ENCODE data around the gene LRG1. TPM values are rescaled to one million over a fixed set of nuclear protein-coding genes. Genes with fewer than 3 reads are reported as not detected.
A peak's percentile ranks its signal among the peaks of the same experiment; 100 is the strongest.

Gene LRG1
- total and polyA plus RNA-seq, 2 of the 13 experiments (the other 11 are each of a cell fraction or from before 2014, with no cell fraction given), result 12.0 to 39.3 TPM

DNA sequence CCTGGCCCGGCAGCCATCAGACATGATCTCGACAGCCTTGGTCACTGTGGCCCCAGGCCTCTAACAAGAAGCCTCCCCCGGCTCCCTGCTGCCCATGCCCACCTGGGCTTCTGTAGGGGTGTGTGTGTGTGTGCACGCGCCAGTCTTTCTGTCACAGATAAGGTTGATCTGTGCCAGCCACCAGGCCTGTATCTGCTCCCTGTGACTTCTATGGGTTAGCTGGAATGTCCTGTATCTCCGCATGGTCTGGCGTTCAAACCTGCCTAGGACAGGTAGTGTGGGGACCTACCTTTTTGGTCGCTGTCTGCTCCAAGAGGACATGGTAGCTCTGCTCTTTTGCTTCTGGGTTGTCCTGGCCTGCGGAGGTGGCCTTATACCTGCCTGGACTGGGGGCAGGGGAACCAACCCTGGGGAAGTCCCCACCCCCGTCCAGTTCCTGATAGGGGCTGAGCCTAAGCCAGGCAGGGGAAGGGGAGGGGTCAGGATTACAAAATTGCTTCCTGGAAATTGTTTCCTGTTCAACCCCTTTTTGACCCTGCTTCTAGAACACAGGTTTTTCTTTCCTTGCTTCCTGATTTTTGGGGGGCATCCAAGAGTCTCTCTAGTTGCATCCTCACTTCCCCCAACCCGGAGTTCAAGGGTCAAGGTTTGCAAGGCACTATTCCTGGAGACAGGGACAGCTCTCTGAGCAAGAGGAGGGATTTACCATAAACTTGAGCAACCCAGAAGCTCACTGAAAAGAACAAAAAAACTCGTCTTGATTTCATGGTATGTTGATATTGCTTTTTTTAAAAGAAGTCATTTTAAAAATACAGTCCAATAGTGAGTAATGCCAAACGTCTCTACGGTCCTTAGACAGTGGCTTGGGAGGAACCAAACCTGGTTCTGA lies at the start of gene LRG1 (continued):
- TF ChIP-seq ZNF747 (CRISPR knock-in tag; IDR thresholded peaks at IDR 0.05; ENCODE audit: borderline replicate concordance), result no peak
- TF ChIP-seq ZNF780A (CRISPR knock-in tag; IDR thresholded peaks at IDR 0.05), result no peak; the same call in 1 of the 2 replicates
- TF ChIP-seq NBN (conservative IDR thresholded peaks at IDR 0.05), result no peak
- no peak for TF ChIP-seq ZNF24 (IDR thresholded peaks at IDR 0.05)
- peak; percentile 44; the same call in 1 of the 2 replicates for TF ChIP-seq ZNF292 (CRISPR knock-in tag; IDR thresholded peaks at IDR 0.05; ENCODE audit: borderline replicate concordance, low read depth)
- no peak for TF ChIP-seq ZFP36L2 (CRISPR knock-in tag; IDR thresholded peaks at IDR 0.05)
- TF ChIP-seq, protein P1, sequence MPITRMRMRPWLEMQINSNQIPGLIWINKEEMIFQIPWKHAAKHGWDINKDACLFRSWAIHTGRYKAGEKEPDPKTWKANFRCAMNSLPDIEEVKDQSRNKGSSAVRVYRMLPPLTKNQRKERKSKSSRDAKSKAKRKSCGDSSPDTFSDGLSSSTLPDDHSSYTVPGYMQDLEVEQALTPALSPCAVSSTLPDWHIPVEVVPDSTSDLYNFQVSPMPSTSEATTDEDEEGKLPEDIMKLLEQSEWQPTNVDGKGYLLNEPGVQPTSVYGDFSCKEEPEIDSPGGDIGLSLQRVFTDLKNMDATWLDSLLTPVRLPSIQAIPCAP (CRISPR knock-in tag; IDR thresholded peaks at IDR 0.05; ENCODE audit: low read depth), result no peak
- TF ChIP-seq TBX3 (IDR thresholded peaks at IDR 0.05; ENCODE audit: borderline replicate concordance), result no peak
- no peak for TF ChIP-seq FLYWCH1 (CRISPR knock-in tag; IDR thresholded peaks at IDR 0.05)
- no peak for TF ChIP-seq SETDB1 (CRISPR knock-in tag; IDR thresholded peaks at IDR 0.05; ENCODE audit: borderline replicate concordance)
- TF ChIP-seq, protein P2, sequence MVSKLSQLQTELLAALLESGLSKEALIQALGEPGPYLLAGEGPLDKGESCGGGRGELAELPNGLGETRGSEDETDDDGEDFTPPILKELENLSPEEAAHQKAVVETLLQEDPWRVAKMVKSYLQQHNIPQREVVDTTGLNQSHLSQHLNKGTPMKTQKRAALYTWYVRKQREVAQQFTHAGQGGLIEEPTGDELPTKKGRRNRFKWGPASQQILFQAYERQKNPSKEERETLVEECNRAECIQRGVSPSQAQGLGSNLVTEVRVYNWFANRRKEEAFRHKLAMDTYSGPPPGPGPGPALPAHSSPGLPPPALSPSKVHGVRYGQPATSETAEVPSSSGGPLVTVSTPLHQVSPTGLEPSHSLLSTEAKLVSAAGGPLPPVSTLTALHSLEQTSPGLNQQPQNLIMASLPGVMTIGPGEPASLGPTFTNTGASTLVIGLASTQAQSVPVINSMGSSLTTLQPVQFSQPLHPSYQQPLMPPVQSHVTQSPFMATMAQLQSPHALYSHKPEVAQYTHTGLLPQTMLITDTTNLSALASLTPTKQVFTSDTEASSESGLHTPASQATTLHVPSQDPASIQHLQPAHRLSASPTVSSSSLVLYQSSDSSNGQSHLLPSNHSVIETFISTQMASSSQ (IDR thresholded peaks at IDR 0.05; ENCODE audit: low read depth), result no peak
- TF ChIP-seq, protein P2 (CRISPR knock-in tag; IDR thresholded peaks at IDR 0.05; ENCODE audit: borderline replicate concordance), result no peak; the same call in 1 of the 2 replicates
- no peak for TF ChIP-seq ZNF180 (CRISPR knock-in tag; IDR thresholded peaks at IDR 0.05; ENCODE audit: borderline replicate concordance, low read depth)
- no peak for TF ChIP-seq ATF7 (IDR thresholded peaks at IDR 0.05)
- TF ChIP-seq ATF7 (CRISPR knock-in tag; IDR thresholded peaks at IDR 0.05), result no peak
- TF ChIP-seq YY1 (IDR thresholded peaks at IDR 0.05; ENCODE audit: insufficient read depth, insufficient replicate concordance, low read depth, low read length), result no peak
- no peak for TF ChIP-seq ZNF382 (CRISPR knock-in tag; IDR thresholded peaks at IDR 0.05; ENCODE audit: borderline replicate concordance)
- TF ChIP-seq, protein P3, sequence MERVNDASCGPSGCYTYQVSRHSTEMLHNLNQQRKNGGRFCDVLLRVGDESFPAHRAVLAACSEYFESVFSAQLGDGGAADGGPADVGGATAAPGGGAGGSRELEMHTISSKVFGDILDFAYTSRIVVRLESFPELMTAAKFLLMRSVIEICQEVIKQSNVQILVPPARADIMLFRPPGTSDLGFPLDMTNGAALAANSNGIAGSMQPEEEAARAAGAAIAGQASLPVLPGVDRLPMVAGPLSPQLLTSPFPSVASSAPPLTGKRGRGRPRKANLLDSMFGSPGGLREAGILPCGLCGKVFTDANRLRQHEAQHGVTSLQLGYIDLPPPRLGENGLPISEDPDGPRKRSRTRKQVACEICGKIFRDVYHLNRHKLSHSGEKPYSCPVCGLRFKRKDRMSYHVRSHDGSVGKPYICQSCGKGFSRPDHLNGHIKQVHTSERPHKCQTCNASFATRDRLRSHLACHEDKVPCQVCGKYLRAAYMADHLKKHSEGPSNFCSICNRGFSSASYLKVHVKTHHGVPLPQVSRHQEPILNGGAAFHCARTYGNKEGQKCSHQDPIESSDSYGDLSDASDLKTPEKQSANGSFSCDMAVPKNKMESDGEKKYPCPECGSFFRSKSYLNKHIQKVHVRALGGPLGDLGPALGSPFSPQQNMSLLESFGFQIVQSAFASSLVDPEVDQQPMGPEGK (CRISPR knock-in tag; IDR thresholded peaks at IDR 0.05), result peak; percentile 95
- no peak for TF ChIP-seq CREB1 (IDR thresholded peaks at IDR 0.05)
- no peak for TF ChIP-seq CREB1 (CRISPR knock-in tag; IDR thresholded peaks at IDR 0.05)
- no peak for TF ChIP-seq SMYD3 (CRISPR knock-in tag; IDR thresholded peaks at IDR 0.05)
- TF ChIP-seq ZNF768 (CRISPR knock-in tag; IDR thresholded peaks at IDR 0.05), result no peak
- no peak for TF ChIP-seq MXD4 (CRISPR knock-in tag; IDR thresholded peaks at IDR 0.05)
- TF ChIP-seq MEF2D (CRISPR knock-in tag; IDR thresholded peaks at IDR 0.05), result peak; percentile 77; the same call in 1 of the 2 replicates
- TF ChIP-seq CHCHD3 (CRISPR knock-in tag; IDR thresholded peaks at IDR 0.05), result no peak
